Measurements from ENCODE around the gene MAP4. TPM values are rescaled to one million over a fixed set of nuclear protein-coding genes. Genes with fewer than 3 reads are reported as not detected.

MAP4 gene
- total and polyA plus RNA-seq, 3 experiments from 2014 or later: 55.7 to 117 (median 114) TPM

GRCh38 chr3:47912006-47912504, 104.2 kb downstream of the MAP4 start:
- ChIA-PET CTCF (no interaction called here), POLR2A (no interaction called here)
- H3K4me1 ChIP-seq (ENCODE audit: insufficient read depth, low read length): no peaks in the 10 kb centered on the region
- H3K4me3 ChIP-seq (ENCODE audit: low read length): no peak overlapping the region
- H3K36me3 ChIP-seq (ENCODE audit: insufficient read depth, low read length): peaks cover 13% of the 10 kb centered on the region
- Mint-ChIP-seq H3K27ac (peak overlapping the region in 2 of 8 donors; percentile 41 to 62), H3K4me3 (no peak overlapping the region), H3K9me3 (no peaks in the 10 kb centered on the region), H3K36me3 (peaks cover 10 to 86% (median 53%) of the 10 kb centered on the region in 3 donors), H3K4me1 (no peaks in the 10 kb centered on the region), H3K27me3 (no peaks in the 10 kb centered on the region)
- no peak overlapping the region for H3K27ac ChIP-seq (ENCODE audit: low read depth, low read length)
- DNase-seq: no peak
- no peaks in the 10 kb centered on the region for H3K27me3 ChIP-seq (ENCODE audit: insufficient read depth, low read length, poor library complexity, severe bottlenecking)
- no peaks in the 10 kb centered on the region for H3K9me3 ChIP-seq (ENCODE audit: low read length)

GRCh38 chr3:47910777-47911440, 105.3 kb downstream of the MAP4 start:
- Histone ChIP-seq H3K27me3 (ENCODE audit: insufficient read depth, low read length, poor library complexity, severe bottlenecking) (no peaks in the 10 kb centered on the region), H3K36me3 (ENCODE audit: insufficient read depth, low read length) (peaks cover 3% of the 10 kb centered on the region), H3K9me3 (ENCODE audit: low read length) (no peaks in the 10 kb centered on the region), H3K4me3 (ENCODE audit: low read length) (no peak overlapping the region), H3K4me1 (ENCODE audit: insufficient read depth, low read length) (no peaks in the 10 kb centered on the region), H3K27ac (ENCODE audit: low read depth, low read length) (no peak overlapping the region)
- ChIA-PET CTCF (no interaction called here), POLR2A (no interaction called here)
- no peaks in the 10 kb centered on the region for H3K27me3 Mint-ChIP-seq
- H3K27ac Mint-ChIP-seq: peak overlapping the region in 2 of 8 donors; percentile 52 to 61
- DNase-seq: no peak
- H3K36me3 Mint-ChIP-seq: peaks cover 10 to 78% (median 43%) of the 10 kb centered on the region in 3 donors
- H3K9me3 Mint-ChIP-seq: no peaks in the 10 kb centered on the region
- H3K4me3 Mint-ChIP-seq: no peak overlapping the region
- H3K4me1 Mint-ChIP-seq: no peaks in the 10 kb centered on the region

DNA sequence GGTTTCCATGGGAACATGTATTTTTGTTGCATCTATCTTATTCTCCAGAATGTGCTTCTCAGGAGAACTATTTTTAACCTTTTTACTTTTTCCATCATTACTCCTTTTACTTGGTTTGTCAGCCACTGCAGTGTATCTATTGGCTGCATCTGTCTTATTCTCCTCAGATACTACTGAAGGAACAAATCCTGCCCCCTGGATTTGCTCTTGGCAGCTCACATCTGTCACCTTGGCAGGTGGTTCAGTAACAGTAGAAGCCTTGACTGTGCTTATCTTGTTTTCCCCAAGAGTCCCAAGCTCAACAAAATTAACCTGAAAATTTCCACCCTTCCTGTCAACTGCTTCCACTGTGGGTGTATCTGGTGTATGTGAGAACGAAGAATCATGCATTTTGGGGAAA, 106.0 kb downstream of the MAP4 start:
- Mint-ChIP-seq H3K27me3 (no peaks in the 10 kb centered on the region), H3K36me3 (peaks cover 10 to 74% (median 37%) of the 10 kb centered on the region in 3 donors), H3K4me1 (no peaks in the 10 kb centered on the region), H3K9me3 (no peaks in the 10 kb centered on the region), H3K4me3 (no peak overlapping the region), H3K27ac (no peak overlapping the region)
- Histone ChIP-seq H3K27me3 (ENCODE audit: insufficient read depth, low read length, poor library complexity, severe bottlenecking) (no peaks in the 10 kb centered on the region), H3K9me3 (ENCODE audit: low read length) (no peaks in the 10 kb centered on the region), H3K36me3 (ENCODE audit: insufficient read depth, low read length) (peaks cover 3% of the 10 kb centered on the region), H3K4me1 (ENCODE audit: insufficient read depth, low read length) (no peaks in the 10 kb centered on the region), H3K4me3 (ENCODE audit: low read length) (no peak overlapping the region), H3K27ac (ENCODE audit: low read depth, low read length) (no peak overlapping the region)
- DNase-seq: no peak
- ChIA-PET POLR2A (no interaction called here), CTCF (no interaction called here)

GRCh38 chr3:47909607-47910006, 106.6 kb downstream of the MAP4 start:
- no peak for DNase-seq
- POLR2A ChIA-PET: no interaction called here
- Histone ChIP-seq H3K9me3 (ENCODE audit: low read length) (no peaks in the 10 kb centered on the region), H3K4me1 (ENCODE audit: insufficient read depth, low read length) (no peaks in the 10 kb centered on the region), H3K36me3 (ENCODE audit: insufficient read depth, low read length) (no peaks in the 10 kb centered on the region), H3K27me3 (ENCODE audit: insufficient read depth, low read length, poor library complexity, severe bottlenecking) (no peaks in the 10 kb centered on the region), H3K4me3 (ENCODE audit: low read length) (no peak overlapping the region), H3K27ac (ENCODE audit: low read depth, low read length) (no peak overlapping the region)
- peak overlapping the region in 1 of 8 donors; percentile 52 for H3K27ac Mint-ChIP-seq
- H3K27me3 Mint-ChIP-seq: no peaks in the 10 kb centered on the region
- no peaks in the 10 kb centered on the region for H3K4me1 Mint-ChIP-seq
- peaks cover 7 to 75% (median 33%) of the 10 kb centered on the region in 3 donors for H3K36me3 Mint-ChIP-seq
- H3K4me3 Mint-ChIP-seq: no peak overlapping the region
- CTCF ChIA-PET: no interaction called here
- H3K9me3 Mint-ChIP-seq: no peaks in the 10 kb centered on the region

GRCh38 chr3:47908744-47909143, 107.5 kb downstream of the MAP4 start:
- Mint-ChIP-seq H3K4me1 (no peaks in the 10 kb centered on the region), H3K9me3 (no peaks in the 10 kb centered on the region), H3K36me3 (peaks cover 6 to 70% (median 33%) of the 10 kb centered on the region in 3 donors), H3K4me3 (no peak overlapping the region), H3K27ac (no peak overlapping the region), H3K27me3 (no peaks in the 10 kb centered on the region)
- Histone ChIP-seq H3K4me1 (ENCODE audit: insufficient read depth, low read length) (no peaks in the 10 kb centered on the region), H3K27ac (ENCODE audit: low read depth, low read length) (no peak overlapping the region), H3K36me3 (ENCODE audit: insufficient read depth, low read length) (no peaks in the 10 kb centered on the region), H3K4me3 (ENCODE audit: low read length) (no peak overlapping the region), H3K27me3 (ENCODE audit: insufficient read depth, low read length, poor library complexity, severe bottlenecking) (no peaks in the 10 kb centered on the region), H3K9me3 (ENCODE audit: low read length) (no peaks in the 10 kb centered on the region)
- no peak for DNase-seq
- CTCF ChIA-PET: no interaction called here
- POLR2A ChIA-PET: no interaction called here

- Mint-ChIP-seq H3K4me3 (no peak overlapping the region), H3K36me3 (peaks cover 6 to 72% (median 33%) of the 10 kb centered on the region in 3 donors), H3K27ac (no peak overlapping the region), H3K9me3 (no peaks in the 10 kb centered on the region), H3K27me3 (no peaks in the 10 kb centered on the region), H3K4me1 (no peaks in the 10 kb centered on the region)
- no peaks in the 10 kb centered on the region for H3K27me3 ChIP-seq (ENCODE audit: insufficient read depth, low read length, poor library complexity, severe bottlenecking)
- CTCF ChIA-PET: no interaction called here
- H3K4me3 ChIP-seq (ENCODE audit: low read length): no peak overlapping the region
- no peaks in the 10 kb centered on the region for H3K36me3 ChIP-seq (ENCODE audit: insufficient read depth, low read length)
- no peaks in the 10 kb centered on the region for H3K4me1 ChIP-seq (ENCODE audit: insufficient read depth, low read length)
- no peak for DNase-seq
- POLR2A ChIA-PET: no interaction called here
- no peaks in the 10 kb centered on the region for H3K9me3 ChIP-seq (ENCODE audit: low read length)
- H3K27ac ChIP-seq (ENCODE audit: low read depth, low read length): no peak overlapping the region
These were observed 108.4 kb downstream of the MAP4 start for GRCh38 chr3:47907784-47908183.

DNA sequence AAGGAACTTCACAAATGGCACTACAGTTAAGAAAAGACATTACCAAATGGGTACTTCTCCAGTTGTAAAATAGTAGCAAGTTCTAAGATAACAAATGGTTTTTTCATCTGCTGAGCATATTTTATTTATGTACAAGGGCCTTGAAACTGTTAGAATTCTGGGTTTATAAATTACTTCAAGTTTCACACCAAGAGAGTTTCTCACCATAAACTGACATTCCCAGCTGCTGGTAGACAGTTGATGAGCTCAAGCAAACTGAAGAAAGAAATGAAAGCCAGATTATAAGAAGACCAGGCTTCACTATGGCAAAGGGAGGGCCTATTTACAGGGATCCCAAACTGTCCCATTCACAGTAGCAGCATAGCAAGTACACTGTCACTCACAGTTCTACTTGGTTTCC, 113.5 kb downstream of the MAP4 start:
- ChIA-PET CTCF (no interaction called here), POLR2A (no interaction called here)
- Mint-ChIP-seq H3K27me3 (no peaks in the 10 kb centered on the region), H3K36me3 (peaks cover 0 to 55% (median 6%) of the 10 kb centered on the region in 3 donors), H3K4me3 (no peak overlapping the region), H3K9me3 (no peaks in the 10 kb centered on the region), H3K27ac (peak overlapping the region in 2 of 8 donors; percentile 32 to 36), H3K4me1 (peaks cover 0 to 8% (median 4%) of the 10 kb centered on the region in 3 donors)
- H3K9me3 ChIP-seq (ENCODE audit: low read length): no peaks in the 10 kb centered on the region
- DNase-seq: no peak
- no peaks in the 10 kb centered on the region for H3K36me3 ChIP-seq (ENCODE audit: insufficient read depth, low read length)
- no peak overlapping the region for H3K4me3 ChIP-seq (ENCODE audit: low read length)
- H3K4me1 ChIP-seq (ENCODE audit: insufficient read depth, low read length): no peaks in the 10 kb centered on the region
- no peaks in the 10 kb centered on the region for H3K27me3 ChIP-seq (ENCODE audit: insufficient read depth, low read length, poor library complexity, severe bottlenecking)
- no peak overlapping the region for H3K27ac ChIP-seq (ENCODE audit: low read depth, low read length)

DNA sequence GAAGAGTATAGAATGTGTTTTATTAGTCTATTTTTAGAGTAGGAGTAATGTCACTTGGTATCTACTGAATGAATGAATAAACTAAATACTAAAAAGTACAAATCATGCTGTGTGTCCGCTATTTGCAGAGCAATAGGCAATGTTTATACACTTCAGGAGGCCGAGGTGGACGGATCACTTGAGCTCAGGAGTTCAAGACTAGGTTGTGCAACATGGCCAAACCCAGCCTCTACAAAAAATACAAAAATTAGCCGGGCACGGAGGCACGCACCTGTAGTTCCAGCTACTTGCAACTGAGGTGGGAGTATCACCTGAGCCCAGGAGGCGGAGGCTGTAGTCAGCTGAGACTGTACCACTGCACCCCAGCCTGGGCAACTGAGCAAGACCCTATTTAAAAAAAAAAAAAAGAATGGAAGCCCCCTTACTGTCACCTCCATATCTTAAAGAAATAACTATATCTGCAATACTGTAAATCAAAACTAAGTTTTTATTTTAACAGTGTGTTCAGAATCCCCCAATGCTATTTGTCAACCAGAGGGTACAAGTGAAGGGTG, 114.9 kb downstream of the MAP4 start:
- ChIA-PET POLR2A (no interaction called here), CTCF (no interaction called here)
- H3K36me3 ChIP-seq (ENCODE audit: insufficient read depth, low read length): no peaks in the 10 kb centered on the region
- Mint-ChIP-seq H3K27me3 (no peaks in the 10 kb centered on the region), H3K4me3 (no peak overlapping the region), H3K4me1 (peaks cover 0 to 8% (median 4%) of the 10 kb centered on the region in 3 donors), H3K27ac (no peak overlapping the region), H3K9me3 (no peaks in the 10 kb centered on the region), H3K36me3 (peaks cover 0 to 57% (median 3%) of the 10 kb centered on the region in 3 donors)
- no peak for DNase-seq
- H3K4me1 ChIP-seq (ENCODE audit: insufficient read depth, low read length): no peaks in the 10 kb centered on the region
- no peak overlapping the region for H3K27ac ChIP-seq (ENCODE audit: low read depth, low read length)
- no peak overlapping the region for H3K4me3 ChIP-seq (ENCODE audit: low read length)
- no peaks in the 10 kb centered on the region for H3K27me3 ChIP-seq (ENCODE audit: insufficient read depth, low read length, poor library complexity, severe bottlenecking)
- no peaks in the 10 kb centered on the region for H3K9me3 ChIP-seq (ENCODE audit: low read length)

Measured in CD8-positive, alpha-beta memory T cell (primary cell).